ENCODE data around the gene PLEKHA8.

DNA sequence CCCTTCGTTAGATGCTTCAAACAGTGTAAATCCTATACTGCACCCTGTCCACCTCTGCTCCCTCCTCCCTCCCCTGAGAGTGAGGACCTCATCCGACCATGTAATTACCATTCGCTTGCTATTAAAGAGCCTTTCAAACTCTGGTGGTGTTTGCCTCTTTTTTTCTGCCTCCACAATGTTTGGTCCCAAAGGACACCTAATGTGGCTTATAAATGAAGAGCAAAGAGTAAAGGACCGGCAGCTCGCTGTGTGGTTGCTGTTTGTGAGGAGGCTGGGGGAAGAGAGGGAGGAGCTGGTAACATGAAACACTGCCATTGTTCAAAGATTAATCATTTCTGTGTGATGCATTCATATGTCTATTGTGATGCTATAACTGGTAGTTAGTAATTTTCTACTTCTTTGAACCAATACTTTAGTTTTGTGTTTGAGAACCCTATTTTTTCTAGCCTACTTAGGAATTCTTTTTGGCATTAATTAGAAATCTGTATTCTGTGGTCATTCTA lies 134.5 kb downstream of the PLEKHA8 start:
- TF ChIP-seq, protein P1, sequence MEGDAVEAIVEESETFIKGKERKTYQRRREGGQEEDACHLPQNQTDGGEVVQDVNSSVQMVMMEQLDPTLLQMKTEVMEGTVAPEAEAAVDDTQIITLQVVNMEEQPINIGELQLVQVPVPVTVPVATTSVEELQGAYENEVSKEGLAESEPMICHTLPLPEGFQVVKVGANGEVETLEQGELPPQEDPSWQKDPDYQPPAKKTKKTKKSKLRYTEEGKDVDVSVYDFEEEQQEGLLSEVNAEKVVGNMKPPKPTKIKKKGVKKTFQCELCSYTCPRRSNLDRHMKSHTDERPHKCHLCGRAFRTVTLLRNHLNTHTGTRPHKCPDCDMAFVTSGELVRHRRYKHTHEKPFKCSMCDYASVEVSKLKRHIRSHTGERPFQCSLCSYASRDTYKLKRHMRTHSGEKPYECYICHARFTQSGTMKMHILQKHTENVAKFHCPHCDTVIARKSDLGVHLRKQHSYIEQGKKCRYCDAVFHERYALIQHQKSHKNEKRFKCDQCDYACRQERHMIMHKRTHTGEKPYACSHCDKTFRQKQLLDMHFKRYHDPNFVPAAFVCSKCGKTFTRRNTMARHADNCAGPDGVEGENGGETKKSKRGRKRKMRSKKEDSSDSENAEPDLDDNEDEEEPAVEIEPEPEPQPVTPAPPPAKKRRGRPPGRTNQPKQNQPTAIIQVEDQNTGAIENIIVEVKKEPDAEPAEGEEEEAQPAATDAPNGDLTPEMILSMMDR (IDR thresholded peaks at IDR 0.05 in 8 of 11, conservative IDR thresholded peaks at IDR 0.05 in 3 of 11), result no peak
- TF ChIP-seq POLR2A (IDR thresholded peaks at IDR 0.05) (no peak), POLR2AphosphoS5 (IDR thresholded peaks at IDR 0.05) (no peak)
